HCT116 (cell line): ENCODE measurements around the gene SEC61A1. TPM values are rescaled to one million over a fixed set of nuclear protein-coding genes. Genes with fewer than 3 reads are reported as not detected.

Experiments
- ATAC-seq: fragments of 200-7000 bp; cut with Tn5 transposase; 2 replicates; pipeline ENCODE4 v1.9.1; 2020; ENCODE audit warnings: mild to moderate bottlenecking, moderate library complexity
- BruUV-seq: library from RNA; stranded (reverse); fragments of 400-500 nt; replicated peaks from 2 replicates; lab custom pipeline; 2021; lab: Mats Ljungman, UMichigan
- CTCF ChIA-PET: fragments of 300-600 bp; sonication (Branson Sonifier 250); formaldehyde crosslinking; loops from one replicate; lab custom pipeline; 2021; ENCODE audit warnings: antibody characterized with exemption; lab: Charles Lee
- POLR2A ChIA-PET: fragments of 300-600, 350-600 bp; sonication (Branson Sonifier 250); formaldehyde crosslinking; loops from one replicate; lab custom pipeline; 2021; ENCODE audit warnings: antibody characterized with exemption; lab: Charles Lee
- RAD21 ChIA-PET, 2 experiments: fragments of 300-600 bp; sonication (Branson Sonifier 250); formaldehyde crosslinking; loops; one replicate each; lab custom pipeline; 2023; ENCODE audit warnings: low total read pairs in 2 of 2; ENCODE audit not compliant: uncharacterized antibody in 2 of 2, unreplicated experiment in 2 of 2, low non-redundant PET in 1 of 2; lab: Charles Lee
- DNase-seq: peaks from one replicate; pipeline ENCODE4 v3.0.0-alpha.2; 2010; ENCODE audit warnings: low read depth, low spot score
- H2AFZ ChIP-seq: fragments of 200-600 bp; shearing (Covaris generic), sonication (generic); 2 replicates; pipeline ENCODE4 v1.6.1; 2017; ENCODE audit warnings: low read depth, mixed run types, mixed read lengths, antibody characterized with exemption, low read length; ENCODE audit not compliant: poor library complexity, severe bottlenecking
- H3K27ac ChIP-seq: 2 replicates; pipeline ENCODE4 v1.5.1; 2012; ENCODE audit warnings: low read depth, low read length
- H3K27me3 ChIP-seq: fragments of 200-600 bp; sonication (generic); 2 replicates; pipeline ENCODE4 v1.6.1; 2016; ENCODE audit warnings: mixed run types, low read length, mixed read lengths; ENCODE audit not compliant: insufficient read depth
- H3K36me3 ChIP-seq, 2 experiments: fragments of 200-500 bp in 1 of 2; fragments of 200-600 bp in 1 of 2; sonication (Bioruptor generic) in 1 of 2; sonication (generic) in 1 of 2; 2 replicates each; pipeline versions ENCODE4 v1.5.1 to v1.6.1; 2014 to 2016; ENCODE audit warnings: low read length in 2 of 2, inconsistent platforms in 1 of 2, mixed read lengths in 1 of 2, mixed run types in 1 of 2; ENCODE audit not compliant: insufficient read depth in 2 of 2, control insufficient read depth in 1 of 2
- H3K4me1 ChIP-seq, 2 experiments: fragments of 200-600 bp in 1 of 2; sonication (generic) in 1 of 2; 2 replicates each; pipeline versions ENCODE4 v1.5.1 to v1.6.1; 2012 to 2017; ENCODE audit warnings: low read length in 2 of 2, inconsistent platforms in 1 of 2, mild to moderate bottlenecking in 1 of 2, mixed read lengths in 1 of 2, mixed run types in 1 of 2, moderate library complexity in 1 of 2; ENCODE audit not compliant: insufficient read depth in 2 of 2, control insufficient read depth in 1 of 2
- H3K4me2 ChIP-seq: fragments of 200-600 bp; sonication (generic); 2 replicates; pipeline ENCODE4 v1.6.1; 2017; ENCODE audit warnings: mixed run types, low read length, mixed read lengths
- H3K4me3 ChIP-seq, 2 experiments: fragments of 200-600 bp in 1 of 2; sonication (generic) in 1 of 2; replicated peaks in 1 of 2; 2 replicates each; pipeline ENCODE4 v1.5.1; 2011 to 2016; ENCODE audit warnings: low read length in 2 of 2, control low read depth in 1 of 2, low read depth in 1 of 2, mild to moderate bottlenecking in 1 of 2, mixed read lengths in 1 of 2, mixed run types in 1 of 2
- H3K79me2 ChIP-seq: fragments of 200-600 bp; sonication (generic); 2 replicates; pipeline ENCODE4 v1.6.1; 2017; ENCODE audit warnings: mild to moderate bottlenecking, mixed run types, low read length, moderate library complexity, mixed read lengths; ENCODE audit not compliant: insufficient read depth
- H3K9ac ChIP-seq: fragments of 200-600 bp; sonication (generic); 2 replicates; pipeline ENCODE4 v1.6.1; 2016; ENCODE audit warnings: low read length, mixed read lengths
- H3K9me2 ChIP-seq: fragments of 200-600 bp; sonication (generic), shearing (Covaris generic); 2 replicates; pipeline ENCODE4 v1.6.1; 2017; ENCODE audit warnings: mixed run types, mild to moderate bottlenecking, moderate library complexity; ENCODE audit not compliant: insufficient read depth
- H3K9me3 ChIP-seq, 2 experiments: fragments of 200-500 bp in 1 of 2; fragments of 200-600 bp in 1 of 2; sonication (Bioruptor generic) in 1 of 2; sonication (generic) in 1 of 2; 2 replicates each; pipeline ENCODE4 v1.6.1; 2014 to 2017; ENCODE audit warnings: low read length in 2 of 2, mixed read lengths in 2 of 2, inconsistent platforms in 1 of 2, low read depth in 1 of 2, mild to moderate bottlenecking in 1 of 2, mixed run types in 1 of 2, moderate library complexity in 1 of 2; ENCODE audit not compliant: control insufficient read depth in 1 of 2, insufficient read depth in 1 of 2
- H4K20me1 ChIP-seq: fragments of 200-600 bp; sonication (generic), shearing (Covaris generic); 2 replicates; pipeline ENCODE4 v1.6.1; 2017; ENCODE audit warnings: mixed run types, mild to moderate bottlenecking, moderate library complexity; ENCODE audit not compliant: insufficient read depth
- CEBPB ChIP-seq: IDR thresholded peaks from 2 replicates; pipeline ENCODE4 v1.6.1; 2012; ENCODE audit warnings: low read depth
- ELF1 ChIP-seq: IDR thresholded peaks from 2 replicates; pipeline ENCODE4 v1.6.1; 2012; ENCODE audit warnings: low read depth, borderline replicate concordance
- EZH2phosphoT487 ChIP-seq: fragments of 200-600 bp; IDR thresholded peaks from 2 replicates; pipeline ENCODE4 v1.6.1; 2018; ENCODE audit warnings: antibody characterized with exemption, borderline replicate concordance
- FOSL1 ChIP-seq: IDR thresholded peaks from 2 replicates; pipeline ENCODE4 v1.6.1; 2012; ENCODE audit warnings: low read depth
- JUND ChIP-seq: IDR thresholded peaks from 2 replicates; pipeline ENCODE4 v1.6.1; 2012
- POLR2A ChIP-seq: IDR thresholded peaks from 2 replicates; pipeline ENCODE4 v1.7.0; 2011; ENCODE audit warnings: borderline replicate concordance; ENCODE audit not compliant: insufficient read depth, insufficient read length; ENCODE audit errors: extremely low read depth
- POLR2AphosphoS5 ChIP-seq: IDR thresholded peaks from 2 replicates; pipeline ENCODE4 v1.6.1; 2011; ENCODE audit warnings: mild to moderate bottlenecking, low read depth, low read length, moderate library complexity
- RAD21 ChIP-seq: IDR thresholded peaks from 2 replicates; pipeline ENCODE4 v1.6.1; 2012; ENCODE audit warnings: low read depth, mild to moderate bottlenecking
- SIN3A ChIP-seq: IDR thresholded peaks from 2 replicates; pipeline ENCODE4 v1.6.1; 2012; ENCODE audit warnings: low read depth
- SP1 ChIP-seq: IDR thresholded peaks from 2 replicates; pipeline ENCODE4 v1.6.1; 2012; ENCODE audit warnings: low read depth
- SRF ChIP-seq: IDR thresholded peaks from 2 replicates; pipeline ENCODE4 v1.6.1; 2012; ENCODE audit warnings: low read depth
- TCF7L2 ChIP-seq: IDR thresholded peaks from 2 replicates; pipeline ENCODE4 v1.7.0; 2011; ENCODE audit warnings: borderline replicate concordance, inconsistent platforms; ENCODE audit not compliant: insufficient read depth, insufficient read length; ENCODE audit errors: extremely low read depth
- YY1 ChIP-seq: IDR thresholded peaks from 2 replicates; pipeline ENCODE4 v1.6.1; 2011; ENCODE audit warnings: low read length, low read depth, moderate library complexity, mild to moderate bottlenecking; ENCODE audit not compliant: insufficient replicate concordance; ENCODE audit errors: extremely low read depth
- ZFX ChIP-seq: fragments of 450-650 bp; IDR thresholded peaks from 2 replicates; pipeline ENCODE4 v1.6.1; 2017
- ZNF274 ChIP-seq: fragments of 200-500 bp; sonication (Bioruptor generic); IDR thresholded peaks from 2 replicates; pipeline ENCODE4 v1.6.1; 2014; ENCODE audit warnings: mild to moderate bottlenecking, low read depth, low read length, inconsistent platforms
- intact Hi-C: fragments of 100-400 bp; cut with micrococcal nuclease; formaldehyde crosslinking; loops from 2 replicates; pipeline ENCODE4 v1.10.0; 2022
- total RNA-seq: library from RNA; stranded (reverse); gene quantifications from one replicate; pipeline ENCODE4 v1.2.1, GENCODE V29; 2021; ENCODE audit not compliant: unreplicated experiment
- TF ChIP-seq, protein P1 (sequence below): IDR thresholded peaks from 2 replicates; pipeline ENCODE4 v1.6.1; 2012
- TF ChIP-seq, protein P2 (sequence below): IDR thresholded peaks from 2 replicates; pipeline ENCODE4 v1.6.1; 2012; ENCODE audit warnings: low read depth
- TF ChIP-seq, protein P3 (sequence below): IDR thresholded peaks from 2 replicates; pipeline ENCODE4 v1.6.1; 2012
- TF ChIP-seq, protein P4 (sequence below), 3 experiments: fragments of 200-600 bp in 1 of 3; sonication (generic) in 1 of 3; IDR thresholded peaks in 2 of 3; conservative IDR thresholded peaks in 1 of 3; 2 replicates each; pipeline ENCODE4 v1.5.1; 2012 to 2017; ENCODE audit warnings: low read depth in 2 of 3, low read length in 2 of 3, antibody characterized with exemption in 1 of 3, borderline replicate concordance in 1 of 3, control low read depth in 1 of 3, mild to moderate bottlenecking in 1 of 3, mixed read lengths in 1 of 3, mixed run types in 1 of 3, moderate library complexity in 1 of 3; ENCODE audit not compliant: insufficient read depth in 1 of 3
- TF ChIP-seq, protein P5 (sequence below): IDR thresholded peaks from 2 replicates; pipeline ENCODE4 v1.6.1; 2011; ENCODE audit warnings: mild to moderate bottlenecking, low read length, moderate library complexity; ENCODE audit not compliant: insufficient replicate concordance; ENCODE audit errors: extremely low read depth

Gene SEC61A1
- total RNA-seq, 1 experiment from 2014 or later, result 176 TPM

DNA sequence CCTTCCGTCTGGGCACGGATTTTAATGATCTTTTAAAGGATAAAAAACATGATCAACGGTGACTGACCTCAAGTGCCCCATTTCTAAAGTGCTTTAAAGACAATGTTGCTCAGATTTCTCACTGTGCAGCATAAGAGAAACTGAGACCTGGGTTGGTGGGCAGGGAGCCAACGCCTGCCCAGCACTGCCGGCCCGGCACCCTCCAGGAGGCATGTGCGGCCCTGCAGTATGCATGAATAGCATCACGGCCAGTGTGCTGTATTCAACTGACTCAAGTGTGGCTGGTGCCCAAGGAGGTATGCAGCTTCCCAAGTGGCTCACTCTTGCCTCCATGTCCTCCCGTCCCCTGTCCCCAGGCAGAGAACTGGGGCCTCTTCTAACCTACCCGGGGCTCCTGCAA is 30.3 kb downstream of the SEC61A1 start:
- Histone ChIP-seq H4K20me1 (no peaks in the 10 kb centered on the region), H3K4me2 (no peak overlapping the region), H3K9me3 (no peaks in the 10 kb centered on the region), H3K4me1 (peaks cover 0 to 12% of the 10 kb centered on the region in 2 experiments; a peak in 3 of 4 replicates), H2AFZ (no peak overlapping the region), H3K4me3 (no peak overlapping the region), H3K9ac (no peak overlapping the region), H3K79me2 (peaks cover 20% of the 10 kb centered on the region; the same call in 1 of the 2 replicates), H3K36me3 (peaks cover 20 to 68% of the 10 kb centered on the region in 2 experiments), H3K27me3 (no peaks in the 10 kb centered on the region), H3K9me2 (no peaks in the 10 kb centered on the region), H3K27ac (no peak overlapping the region)
- no peak for DNase-seq
- ChIA-PET POLR2A (no interaction called here), CTCF (no interaction called here), RAD21 (no interaction called here)
- TF ChIP-seq, protein P1, sequence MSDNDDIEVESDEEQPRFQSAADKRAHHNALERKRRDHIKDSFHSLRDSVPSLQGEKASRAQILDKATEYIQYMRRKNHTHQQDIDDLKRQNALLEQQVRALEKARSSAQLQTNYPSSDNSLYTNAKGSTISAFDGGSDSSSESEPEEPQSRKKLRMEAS, result no peak
- TF ChIP-seq YY1 (no peak), POLR2AphosphoS5 (no peak), ZNF274 (no peak), JUND (no peak), ELF1 (no peak), FOSL1 (no peak), CEBPB (no peak), EZH2phosphoT487 (no peak), SIN3A (no peak), SRF (no peak), TCF7L2 (no peak), POLR2A (no peak), RAD21 (no peak), SP1 (no peak), ZFX (no peak)
- TF ChIP-seq, protein P2, sequence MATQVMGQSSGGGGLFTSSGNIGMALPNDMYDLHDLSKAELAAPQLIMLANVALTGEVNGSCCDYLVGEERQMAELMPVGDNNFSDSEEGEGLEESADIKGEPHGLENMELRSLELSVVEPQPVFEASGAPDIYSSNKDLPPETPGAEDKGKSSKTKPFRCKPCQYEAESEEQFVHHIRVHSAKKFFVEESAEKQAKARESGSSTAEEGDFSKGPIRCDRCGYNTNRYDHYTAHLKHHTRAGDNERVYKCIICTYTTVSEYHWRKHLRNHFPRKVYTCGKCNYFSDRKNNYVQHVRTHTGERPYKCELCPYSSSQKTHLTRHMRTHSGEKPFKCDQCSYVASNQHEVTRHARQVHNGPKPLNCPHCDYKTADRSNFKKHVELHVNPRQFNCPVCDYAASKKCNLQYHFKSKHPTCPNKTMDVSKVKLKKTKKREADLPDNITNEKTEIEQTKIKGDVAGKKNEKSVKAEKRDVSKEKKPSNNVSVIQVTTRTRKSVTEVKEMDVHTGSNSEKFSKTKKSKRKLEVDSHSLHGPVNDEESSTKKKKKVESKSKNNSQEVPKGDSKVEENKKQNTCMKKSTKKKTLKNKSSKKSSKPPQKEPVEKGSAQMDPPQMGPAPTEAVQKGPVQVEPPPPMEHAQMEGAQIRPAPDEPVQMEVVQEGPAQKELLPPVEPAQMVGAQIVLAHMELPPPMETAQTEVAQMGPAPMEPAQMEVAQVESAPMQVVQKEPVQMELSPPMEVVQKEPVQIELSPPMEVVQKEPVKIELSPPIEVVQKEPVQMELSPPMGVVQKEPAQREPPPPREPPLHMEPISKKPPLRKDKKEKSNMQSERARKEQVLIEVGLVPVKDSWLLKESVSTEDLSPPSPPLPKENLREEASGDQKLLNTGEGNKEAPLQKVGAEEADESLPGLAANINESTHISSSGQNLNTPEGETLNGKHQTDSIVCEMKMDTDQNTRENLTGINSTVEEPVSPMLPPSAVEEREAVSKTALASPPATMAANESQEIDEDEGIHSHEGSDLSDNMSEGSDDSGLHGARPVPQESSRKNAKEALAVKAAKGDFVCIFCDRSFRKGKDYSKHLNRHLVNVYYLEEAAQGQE, result no peak
- TF ChIP-seq, protein P3, sequence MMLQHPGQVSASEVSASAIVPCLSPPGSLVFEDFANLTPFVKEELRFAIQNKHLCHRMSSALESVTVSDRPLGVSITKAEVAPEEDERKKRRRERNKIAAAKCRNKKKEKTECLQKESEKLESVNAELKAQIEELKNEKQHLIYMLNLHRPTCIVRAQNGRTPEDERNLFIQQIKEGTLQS, result no peak
- TF ChIP-seq, protein P4, sequence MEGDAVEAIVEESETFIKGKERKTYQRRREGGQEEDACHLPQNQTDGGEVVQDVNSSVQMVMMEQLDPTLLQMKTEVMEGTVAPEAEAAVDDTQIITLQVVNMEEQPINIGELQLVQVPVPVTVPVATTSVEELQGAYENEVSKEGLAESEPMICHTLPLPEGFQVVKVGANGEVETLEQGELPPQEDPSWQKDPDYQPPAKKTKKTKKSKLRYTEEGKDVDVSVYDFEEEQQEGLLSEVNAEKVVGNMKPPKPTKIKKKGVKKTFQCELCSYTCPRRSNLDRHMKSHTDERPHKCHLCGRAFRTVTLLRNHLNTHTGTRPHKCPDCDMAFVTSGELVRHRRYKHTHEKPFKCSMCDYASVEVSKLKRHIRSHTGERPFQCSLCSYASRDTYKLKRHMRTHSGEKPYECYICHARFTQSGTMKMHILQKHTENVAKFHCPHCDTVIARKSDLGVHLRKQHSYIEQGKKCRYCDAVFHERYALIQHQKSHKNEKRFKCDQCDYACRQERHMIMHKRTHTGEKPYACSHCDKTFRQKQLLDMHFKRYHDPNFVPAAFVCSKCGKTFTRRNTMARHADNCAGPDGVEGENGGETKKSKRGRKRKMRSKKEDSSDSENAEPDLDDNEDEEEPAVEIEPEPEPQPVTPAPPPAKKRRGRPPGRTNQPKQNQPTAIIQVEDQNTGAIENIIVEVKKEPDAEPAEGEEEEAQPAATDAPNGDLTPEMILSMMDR (IDR thresholded peaks at IDR 0.05 in 2 of 3, conservative IDR thresholded peaks at IDR 0.05 in 1 of 3; ENCODE audit: borderline replicate concordance in 1 of 3, insufficient read depth in 1 of 3, low read depth in 2 of 3, low read length in 2 of 3), result no peak
- TF ChIP-seq, protein P5, sequence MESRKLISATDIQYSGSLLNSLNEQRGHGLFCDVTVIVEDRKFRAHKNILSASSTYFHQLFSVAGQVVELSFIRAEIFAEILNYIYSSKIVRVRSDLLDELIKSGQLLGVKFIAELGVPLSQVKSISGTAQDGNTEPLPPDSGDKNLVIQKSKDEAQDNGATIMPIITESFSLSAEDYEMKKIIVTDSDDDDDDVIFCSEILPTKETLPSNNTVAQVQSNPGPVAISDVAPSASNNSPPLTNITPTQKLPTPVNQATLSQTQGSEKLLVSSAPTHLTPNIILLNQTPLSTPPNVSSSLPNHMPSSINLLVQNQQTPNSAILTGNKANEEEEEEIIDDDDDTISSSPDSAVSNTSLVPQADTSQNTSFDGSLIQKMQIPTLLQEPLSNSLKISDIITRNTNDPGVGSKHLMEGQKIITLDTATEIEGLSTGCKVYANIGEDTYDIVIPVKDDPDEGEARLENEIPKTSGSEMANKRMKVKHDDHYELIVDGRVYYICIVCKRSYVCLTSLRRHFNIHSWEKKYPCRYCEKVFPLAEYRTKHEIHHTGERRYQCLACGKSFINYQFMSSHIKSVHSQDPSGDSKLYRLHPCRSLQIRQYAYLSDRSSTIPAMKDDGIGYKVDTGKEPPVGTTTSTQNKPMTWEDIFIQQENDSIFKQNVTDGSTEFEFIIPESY, result no peak
- ATAC-seq, result no peak
- intact Hi-C loops, result no loop called here
- BruUV-seq, result no TSS peak
